ENCODE measurements around the gene CHSY1.

- TF ChIP-seq POLR2A (IDR thresholded peaks at IDR 0.05), result no peak
- no peak for TF ChIP-seq CTCF (IDR thresholded peaks at IDR 0.05)
Measured at GRCh38 chr15:101172501-101173071, 79.3 kb downstream of the CHSY1 start.

Measured in right lobe of liver (tissue), 4 donors.